GM18951 (cell line): Measurements from ENCODE around the gene ASB7.

Source experiments
- POLR2A ChIP-seq: IDR thresholded peaks from 4 replicates; pipeline ENCODE4 v1.6.1; 2011; ENCODE audit warnings: mild to moderate bottlenecking; ENCODE audit not compliant: insufficient read length, insufficient read depth; ENCODE audit errors: extremely low read depth
- in situ Hi-C: fragments of 300-500 bp; cut with MboI; formaldehyde crosslinking; loops from one replicate; pipeline ENCODE4 v1.12.0; 2022; ENCODE audit warnings: low sequenced_read_pairs, mixed read lengths, inconsistent platforms; ENCODE audit not compliant: unreplicated experiment

The ASB7 gene

DNA sequence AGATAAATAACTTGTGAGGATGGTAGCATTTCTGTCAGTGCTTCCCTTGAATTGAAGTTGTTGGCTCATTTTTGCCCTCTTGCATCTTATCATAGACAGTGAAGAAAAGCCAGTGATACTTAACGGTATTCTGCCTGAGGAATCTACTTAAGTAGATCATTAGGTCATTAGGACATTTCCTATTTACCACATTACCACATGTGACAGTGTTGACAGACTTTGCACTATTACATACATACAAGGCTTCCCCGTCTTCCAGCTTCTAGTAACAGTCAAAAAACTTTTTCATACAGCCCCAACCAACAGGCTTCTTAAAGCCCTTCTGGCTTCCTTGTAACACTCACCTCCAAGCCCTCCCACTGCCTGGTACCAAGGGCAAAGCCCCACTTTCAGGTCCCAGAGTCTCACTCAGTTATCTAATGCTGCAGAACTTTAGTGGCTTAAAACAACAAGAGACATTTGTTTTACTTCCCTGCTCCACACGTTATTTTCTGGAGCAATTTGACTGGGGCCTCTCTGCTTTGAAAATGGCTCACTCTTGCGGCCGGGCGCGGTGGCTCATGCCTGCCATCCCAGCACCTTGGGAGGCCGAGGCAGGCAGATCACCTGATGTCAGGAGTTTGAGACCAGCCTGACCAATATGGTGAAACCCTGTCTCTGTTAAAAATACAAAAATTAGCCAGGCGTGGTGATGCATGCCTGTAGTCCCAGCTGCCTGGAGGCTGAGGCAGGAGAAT, 40.0 kb downstream of the ASB7 start:
- no peak for TF ChIP-seq POLR2A
- in situ Hi-C loops = no loop called here

DNA sequence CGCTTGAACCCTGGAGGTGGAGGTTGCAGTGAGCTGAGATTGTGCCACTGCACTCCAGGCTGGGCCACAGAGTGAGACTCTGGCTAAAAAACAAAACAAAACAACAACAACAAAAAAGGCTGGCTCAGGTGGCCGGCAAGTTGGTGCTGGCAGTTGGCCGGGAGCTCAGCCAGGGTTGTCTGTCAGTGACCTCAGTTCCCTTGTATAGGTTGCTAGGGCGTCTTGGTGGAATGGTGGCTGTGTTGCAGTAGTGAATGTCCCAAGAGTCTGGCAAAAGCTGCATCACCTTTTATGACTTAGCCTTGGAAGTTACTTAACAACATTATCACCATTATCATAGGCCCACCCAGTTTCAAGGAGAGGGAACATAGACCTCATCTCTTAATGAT, 40.6 kb downstream of the ASB7 start:
- no peak for TF ChIP-seq POLR2A
- in situ Hi-C loops = no loop called here

DNA sequence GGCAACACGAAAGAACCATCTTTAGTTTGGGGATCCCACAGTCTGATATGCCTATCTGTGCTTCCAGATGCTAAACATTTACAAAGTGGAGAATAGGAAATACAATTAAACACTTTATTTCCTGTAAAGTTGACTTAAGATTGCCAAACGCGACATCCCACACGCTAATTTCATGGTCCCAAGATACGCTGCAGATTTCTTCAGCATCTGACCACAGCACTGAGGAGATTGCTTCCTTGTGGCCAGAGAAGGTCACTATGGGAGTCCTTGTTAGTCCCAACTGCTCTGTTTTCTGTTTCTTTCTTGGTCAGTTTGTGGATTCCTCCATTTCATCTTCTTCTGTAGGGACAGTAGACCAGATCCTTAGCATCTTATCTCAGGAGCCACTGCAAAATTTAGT, 43.3 kb downstream of the ASB7 start:
- TF ChIP-seq POLR2A = no peak
- in situ Hi-C loops = no loop called here

DNA sequence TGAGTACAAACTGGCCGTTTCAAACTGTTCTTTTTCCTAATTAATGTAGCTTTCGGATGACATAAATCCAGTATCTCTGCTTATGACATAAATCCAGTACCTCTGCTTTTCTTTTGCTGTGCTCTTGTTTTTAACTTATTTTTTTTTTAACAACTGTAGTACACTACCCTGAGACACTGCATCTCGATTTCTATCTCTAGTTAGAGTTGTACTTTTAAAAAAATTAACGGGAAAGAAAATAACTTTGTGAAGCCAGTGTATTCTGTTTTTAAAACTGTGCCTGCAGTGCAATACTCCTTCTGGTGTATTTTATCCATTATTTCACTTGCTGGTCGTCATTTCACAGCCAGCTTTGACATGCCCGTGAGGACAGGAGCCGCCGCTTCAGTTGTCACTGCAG, 46.6 kb downstream of the ASB7 start:
- in situ Hi-C loops = no loop called here
- TF ChIP-seq POLR2A = no peak

- in situ Hi-C loops = no loop called here
- no peak for TF ChIP-seq POLR2A
Measured at GRCh38 chr15:100650685-100651084, 48.3 kb downstream of the ASB7 start.

GRCh38 chr15:100651253-100651652, 48.9 kb downstream of the ASB7 start:
- in situ Hi-C loops = no loop called here
- TF ChIP-seq POLR2A = no peak

DNA sequence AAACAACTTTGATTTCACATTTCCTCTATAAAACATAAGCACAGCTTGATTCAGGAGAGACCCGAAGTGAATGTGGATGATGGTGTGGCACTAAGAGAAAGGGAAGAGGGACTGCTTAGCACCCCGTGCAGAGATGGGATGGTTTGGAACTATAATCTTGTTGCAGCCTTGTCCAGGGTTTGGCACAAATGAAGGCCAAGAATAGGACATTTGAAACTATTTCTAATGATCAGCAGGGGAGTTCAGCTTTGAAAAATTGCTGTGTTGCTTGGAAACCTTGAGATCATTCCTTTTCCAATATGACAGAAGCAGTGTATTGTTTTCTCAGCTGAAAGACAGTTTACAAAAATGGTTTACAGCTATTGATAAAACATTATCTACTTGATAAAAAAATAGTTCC, 49.7 kb downstream of the ASB7 start:
- in situ Hi-C loops = no loop called here
- no peak for TF ChIP-seq POLR2A

DNA sequence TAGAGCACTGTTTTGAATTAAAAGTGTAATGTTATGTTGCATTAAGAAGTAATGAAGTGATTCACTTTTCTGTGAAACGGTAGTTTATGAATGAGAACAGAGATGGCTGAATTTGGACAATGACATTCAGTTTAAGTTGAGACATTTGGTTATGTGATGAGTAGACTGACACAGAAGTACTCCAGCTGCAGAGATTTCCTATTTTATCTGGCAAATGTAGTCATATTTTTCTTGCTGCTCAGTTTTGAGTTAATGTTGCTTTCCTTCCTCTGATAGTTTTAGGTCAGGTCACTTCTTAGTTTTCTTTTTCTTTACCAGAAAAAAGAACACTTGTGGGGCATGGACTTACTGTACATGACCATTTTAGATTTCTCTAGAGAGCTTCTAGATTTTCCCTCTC, 51.2 kb downstream of the ASB7 start:
- in situ Hi-C loops = no loop called here
- TF ChIP-seq POLR2A = no peak

DNA sequence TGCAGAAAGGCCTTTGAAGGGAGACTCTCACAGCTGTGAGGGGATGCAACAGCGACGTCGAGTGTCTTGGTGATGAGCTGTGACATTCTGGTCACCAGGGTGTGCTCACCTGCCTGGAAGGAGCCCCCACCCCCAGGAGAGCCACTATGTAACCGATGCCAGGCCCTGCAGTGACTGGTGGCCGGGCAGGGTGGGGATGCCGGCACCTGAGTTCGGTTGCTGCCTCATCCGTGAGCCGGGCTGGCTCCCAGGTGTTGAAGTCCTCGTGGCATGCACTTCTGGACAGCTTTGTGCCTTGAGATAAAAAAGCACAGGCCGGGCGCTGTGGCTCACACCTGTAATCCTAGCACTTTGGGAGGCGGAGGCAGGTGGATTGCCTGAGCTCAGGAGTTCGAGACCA, 56.5 kb downstream of the ASB7 start:
- in situ Hi-C loops = no loop called here
- no peak for TF ChIP-seq POLR2A

GRCh38 chr15:100661156-100661555, 58.8 kb downstream of the ASB7 start:
- TF ChIP-seq POLR2A = no peak
- in situ Hi-C loops = no loop called here

GRCh38 chr15:100663086-100663914, 60.9 kb downstream of the ASB7 start:
- TF ChIP-seq POLR2A = no peak
- in situ Hi-C loops = no loop called here

DNA sequence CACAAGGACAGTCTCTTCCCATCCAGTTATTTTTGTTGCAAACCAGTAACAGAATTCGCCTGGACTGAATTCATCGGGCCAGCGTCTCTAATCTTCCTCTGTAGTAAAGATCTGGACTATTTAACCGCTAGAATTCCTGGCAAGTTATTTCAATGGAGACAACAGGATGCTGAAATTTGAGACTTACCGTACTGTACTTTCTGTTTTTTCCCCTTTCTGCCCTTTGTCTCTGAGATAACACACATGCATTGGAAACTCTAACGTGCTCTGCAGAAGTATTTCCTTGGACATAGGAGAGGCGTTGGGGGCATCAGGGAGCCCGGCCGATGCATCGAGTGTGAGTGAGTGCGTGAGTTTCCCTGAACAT, 61.5 kb downstream of the ASB7 start:
- in situ Hi-C loops = no loop called here
- TF ChIP-seq POLR2A = no peak

DNA sequence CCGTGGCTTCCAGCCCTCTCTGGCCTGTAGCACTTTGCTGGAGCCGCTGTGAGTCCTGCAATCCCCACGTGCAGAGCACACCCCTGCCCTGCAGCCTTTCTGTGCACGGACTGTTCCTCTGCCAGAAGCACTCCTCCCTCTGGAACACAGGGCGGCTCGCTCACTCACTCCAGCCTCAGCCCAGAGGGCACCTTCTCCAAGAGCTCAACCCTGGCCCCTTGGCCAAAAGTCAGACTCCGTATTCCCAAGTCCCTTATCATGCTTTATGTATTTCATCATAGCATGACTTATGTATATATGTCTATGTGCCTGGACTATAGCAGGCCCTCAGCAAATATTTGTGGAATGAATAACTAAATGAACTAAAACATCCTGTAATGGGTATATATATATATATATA, 63.2 kb downstream of the ASB7 start:
- in situ Hi-C loops = no loop called here
- TF ChIP-seq POLR2A = no peak
